ENCODE results near the gene SH3PXD2B. TPM values are rescaled to one million over a fixed set of nuclear protein-coding genes. Genes with fewer than 3 reads are reported as not detected.
"Not testable (repeated sequence)": the region's sequence is repeated elsewhere in the genome, so short reads cannot be mapped to it uniquely, and the experiment has no call there.

SH3PXD2B gene
- total RNA-seq, 1 donor from 2014 or later, result 30.7 TPM

DNA sequence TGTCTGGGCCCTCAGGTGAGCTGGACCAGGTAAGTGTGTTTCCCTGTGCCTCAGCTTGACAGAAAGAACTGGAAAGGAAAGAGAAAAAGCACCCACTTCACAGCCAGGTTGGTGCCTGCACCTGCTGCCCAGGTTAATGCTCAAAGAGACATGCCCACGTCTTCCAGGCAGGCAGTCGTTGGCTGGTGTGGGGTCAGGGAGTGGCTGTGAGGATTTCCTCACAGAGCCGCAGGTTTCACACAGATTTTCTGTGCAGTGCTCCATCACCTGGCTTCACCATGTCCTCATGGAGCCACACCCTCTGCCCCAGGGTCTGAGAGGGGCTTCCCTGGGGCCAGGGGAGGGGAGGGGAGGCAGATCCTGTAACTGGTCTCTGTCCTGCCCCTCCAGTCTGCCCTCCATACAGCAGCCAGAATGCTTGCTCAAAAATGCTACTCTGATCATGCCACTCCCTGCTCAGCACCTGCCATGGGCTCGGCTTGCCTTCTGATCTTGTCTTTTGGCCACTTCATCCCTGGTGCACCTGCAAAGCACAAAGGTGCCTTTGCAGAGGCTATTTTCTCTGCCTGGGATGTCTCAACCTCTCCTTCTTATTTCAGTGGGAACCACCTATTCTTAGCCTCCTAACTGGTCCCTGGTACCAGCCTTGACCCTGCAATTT, 88.2 kb downstream of the SH3PXD2B start:
- no peak for DNase-seq

DNA sequence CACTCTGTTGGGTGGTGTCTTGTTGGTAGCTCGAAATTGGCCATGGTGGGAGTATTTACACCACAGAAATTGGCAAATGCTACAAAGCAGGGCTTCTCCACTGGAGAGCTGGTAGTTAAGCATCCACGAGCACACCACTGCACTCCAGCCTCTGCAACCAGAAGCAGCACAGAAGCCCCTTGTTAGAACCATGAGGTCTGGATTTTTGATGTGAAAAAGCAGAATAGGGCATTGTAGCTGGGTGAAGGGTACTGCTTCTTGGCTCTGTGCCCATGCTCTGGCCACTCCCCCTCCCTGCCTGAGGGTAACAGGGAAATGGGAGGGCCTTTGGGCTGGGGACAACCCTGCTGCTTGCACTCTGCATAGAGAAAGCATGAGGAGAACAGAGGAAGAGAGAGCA, 89.6 kb downstream of the SH3PXD2B start:
- DNase-seq, result no peak

- no peak for DNase-seq
These were observed 91.6 kb downstream of the SH3PXD2B start for GRCh38 chr5:172362755-172363154.

GRCh38 chr5:172361566-172362238, 92.6 kb downstream of the SH3PXD2B start:
- DNase-seq, result no peak

DNA sequence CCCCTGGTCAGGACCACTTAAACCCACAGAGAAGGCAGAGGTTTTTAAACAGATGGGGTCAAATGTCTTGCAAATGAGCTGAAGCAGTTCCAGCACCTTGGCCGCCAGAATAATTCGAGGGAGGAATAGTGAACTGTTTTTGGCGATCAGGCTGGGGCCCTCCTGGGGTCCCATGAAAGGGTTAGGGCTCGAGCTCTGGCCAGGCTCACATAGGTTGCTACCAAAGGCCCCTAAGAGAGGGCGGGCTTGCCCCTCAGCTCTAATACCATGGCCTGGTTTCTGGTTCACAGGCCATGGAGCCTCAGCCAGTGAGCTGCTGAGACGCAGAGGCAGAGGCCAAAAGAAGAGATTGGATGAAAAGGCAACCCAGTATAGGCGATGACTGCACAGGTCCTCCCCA, 96.0 kb downstream of the SH3PXD2B start:
- no peak for DNase-seq

- no peak for DNase-seq
These were observed 97.8 kb downstream of the SH3PXD2B start for GRCh38 chr5:172356527-172356926.

GRCh38 chr5:172356047-172356446, 98.3 kb downstream of the SH3PXD2B start:
- no peak for DNase-seq

DNA sequence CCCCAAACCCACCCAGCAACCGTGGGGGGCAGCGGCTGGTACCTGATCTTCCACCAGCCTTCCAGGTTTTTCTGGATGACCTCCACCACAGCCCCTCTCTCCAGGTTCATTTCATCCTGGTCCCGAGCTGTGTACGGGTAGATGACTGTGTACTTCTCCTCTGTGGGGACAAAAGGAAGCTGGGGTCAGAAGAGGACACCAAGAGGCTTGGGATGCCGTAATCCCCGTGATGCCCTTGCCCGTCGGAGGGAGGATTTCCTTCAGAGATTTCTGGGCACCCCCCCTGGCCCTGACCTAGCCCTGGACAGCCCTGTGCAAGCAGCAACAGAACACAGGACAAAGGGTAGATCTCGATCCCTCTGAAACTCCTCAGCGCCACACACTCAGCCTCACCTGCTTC, 100.5 kb downstream of the SH3PXD2B start:
- DNase-seq, result no peak

- no peak for DNase-seq
These were observed 101.0 kb downstream of the SH3PXD2B start for GRCh38 chr5:172353271-172353812.

DNA sequence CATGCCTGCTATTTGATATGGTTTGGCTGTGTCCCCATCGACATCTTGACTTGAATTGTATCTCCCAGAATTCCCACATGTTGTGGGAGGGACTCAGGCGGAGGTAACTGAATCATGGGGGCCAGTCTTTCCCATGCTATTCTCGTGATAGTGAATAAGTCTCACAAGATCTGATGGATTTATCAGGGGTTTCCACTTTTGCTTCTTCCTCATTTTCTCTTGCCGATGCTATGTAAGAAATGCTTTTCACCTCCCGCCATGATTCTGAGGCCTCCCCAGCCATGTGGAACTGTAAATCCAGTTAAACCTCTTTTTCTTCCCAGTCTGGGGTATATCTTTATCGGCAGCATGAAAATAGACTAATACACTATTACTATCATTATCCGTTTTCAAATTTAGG, 101.8 kb downstream of the SH3PXD2B start:
- DNase-seq, result not testable (repeated sequence)

DNA sequence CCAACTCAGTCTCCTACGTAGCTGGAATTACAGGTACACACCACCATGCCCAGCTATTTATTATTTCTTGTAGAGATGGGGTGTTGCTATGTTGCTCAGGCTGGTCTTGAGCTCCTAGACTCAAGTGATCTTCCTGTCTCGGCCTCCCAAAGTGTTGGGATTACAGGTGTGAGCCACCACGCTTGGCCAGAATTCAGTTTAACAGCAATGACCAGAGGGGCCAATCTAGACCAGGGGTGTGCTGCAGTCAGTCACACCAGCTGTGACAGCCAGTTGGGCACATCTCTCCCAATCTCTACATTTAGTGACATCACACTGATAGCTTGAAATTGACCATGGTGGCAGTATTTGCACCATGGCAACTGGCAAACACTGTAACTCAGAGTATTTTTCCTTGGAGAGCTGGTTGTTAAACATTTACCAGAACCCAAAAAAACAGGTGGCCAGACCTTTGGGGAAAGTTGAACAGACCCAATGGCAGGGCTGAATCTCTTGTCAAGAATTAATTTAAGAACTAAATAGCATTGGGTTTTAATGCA, 103.0 kb downstream of the SH3PXD2B start:
- no peak for DNase-seq

GRCh38 chr5:172350212-172351181, 103.8 kb downstream of the SH3PXD2B start:
- DNase-seq, result no peak

DNA sequence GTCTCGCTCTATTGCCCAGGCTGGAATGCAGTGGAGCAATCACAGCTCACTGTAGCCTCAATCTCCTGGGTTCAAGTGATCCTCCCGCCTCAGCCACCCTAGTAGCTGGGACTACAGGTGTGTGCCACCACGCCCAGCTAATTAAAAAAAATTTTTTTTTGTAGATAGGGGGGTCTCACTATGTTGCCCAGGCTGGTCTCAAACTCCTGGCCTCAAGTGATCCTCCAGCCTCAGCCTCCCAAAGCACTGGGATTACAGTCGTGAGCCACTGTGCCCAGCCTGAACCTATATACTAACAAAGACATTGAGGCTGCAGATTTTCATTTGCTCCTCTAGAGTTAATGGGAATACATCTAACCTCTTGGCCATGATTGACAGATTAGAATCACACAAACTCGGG, 105.6 kb downstream of the SH3PXD2B start:
- not testable (repeated sequence) for DNase-seq

DNA sequence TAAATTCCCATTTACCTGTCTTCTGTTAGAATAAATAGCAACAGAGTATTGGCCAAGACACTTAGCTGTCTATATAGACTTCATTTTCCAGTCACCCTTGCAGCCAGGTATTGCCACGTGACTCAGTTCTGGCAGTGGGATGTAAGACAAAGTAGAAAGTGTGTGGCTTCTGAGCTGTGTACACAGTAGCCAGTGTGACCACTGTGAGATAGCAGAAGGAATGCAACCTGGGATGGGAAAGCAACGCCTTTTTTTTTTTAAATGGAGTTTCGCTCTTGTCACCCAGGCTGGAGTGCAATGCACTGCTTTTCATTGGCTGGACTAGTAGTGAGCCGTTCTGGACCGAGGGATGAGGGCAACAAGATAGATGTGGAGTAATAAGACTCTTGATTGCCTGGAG, 106.2 kb downstream of the SH3PXD2B start:
- DNase-seq, result no peak

DNA sequence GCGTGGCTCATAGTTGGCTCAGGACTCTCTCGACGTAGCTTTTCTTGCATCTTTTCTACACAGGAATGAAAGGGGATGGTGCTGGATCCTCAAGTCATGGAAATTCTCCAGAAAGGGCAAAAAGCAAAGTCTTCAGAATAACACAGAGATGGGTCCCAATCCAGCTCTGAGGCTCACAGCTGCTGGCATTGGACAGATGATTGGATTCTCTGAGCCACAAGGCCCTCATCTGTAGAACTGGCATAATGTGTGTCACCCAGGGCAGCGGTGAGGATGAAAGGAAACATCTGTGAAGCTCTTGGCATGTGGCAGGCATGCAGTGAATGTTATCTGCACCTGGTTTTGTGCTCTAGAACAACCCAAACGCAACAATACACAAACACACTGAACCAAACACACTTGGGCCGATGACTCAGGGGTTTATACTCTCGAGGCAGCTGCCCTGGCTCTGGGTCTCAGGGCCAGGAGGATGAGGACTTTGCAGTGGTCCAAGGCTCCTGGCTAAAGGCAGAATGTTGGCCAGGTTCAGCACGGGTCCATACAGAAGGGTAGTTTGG, 106.8 kb downstream of the SH3PXD2B start:
- no peak for DNase-seq

GRCh38 chr5:172345881-172346280, 108.4 kb downstream of the SH3PXD2B start:
- no peak for DNase-seq

DNA sequence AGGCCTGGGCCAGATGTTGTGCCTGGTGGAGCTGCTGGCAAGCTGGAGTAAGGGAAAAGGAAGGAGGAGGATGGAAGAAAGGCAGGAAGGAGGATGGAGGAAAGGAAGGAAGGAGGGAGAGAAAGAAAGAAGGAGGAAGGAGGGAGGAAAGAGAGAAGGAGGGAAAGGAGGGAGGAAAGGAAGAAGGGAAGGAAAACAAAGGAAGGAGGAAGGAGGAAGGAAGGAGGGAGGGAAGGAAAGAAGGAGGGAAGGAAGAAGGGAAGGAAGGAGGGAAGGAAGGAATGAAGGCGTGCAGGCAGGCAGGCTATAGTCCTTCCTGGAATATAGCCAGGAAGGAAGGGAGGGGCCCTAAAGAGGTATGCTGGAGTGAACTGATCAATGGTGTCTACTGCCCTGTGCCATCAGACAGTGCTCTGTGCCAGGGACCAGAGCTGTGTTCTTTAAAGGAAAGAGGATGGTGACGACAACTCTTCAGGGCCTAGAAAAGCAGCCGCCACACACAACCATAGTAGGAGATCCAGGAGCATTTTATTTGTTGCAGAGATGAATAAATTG, 109.4 kb downstream of the SH3PXD2B start:
- no peak for DNase-seq

GRCh38 chr5:172343741-172344140, 110.6 kb downstream of the SH3PXD2B start:
- DNase-seq, result no peak

DNA sequence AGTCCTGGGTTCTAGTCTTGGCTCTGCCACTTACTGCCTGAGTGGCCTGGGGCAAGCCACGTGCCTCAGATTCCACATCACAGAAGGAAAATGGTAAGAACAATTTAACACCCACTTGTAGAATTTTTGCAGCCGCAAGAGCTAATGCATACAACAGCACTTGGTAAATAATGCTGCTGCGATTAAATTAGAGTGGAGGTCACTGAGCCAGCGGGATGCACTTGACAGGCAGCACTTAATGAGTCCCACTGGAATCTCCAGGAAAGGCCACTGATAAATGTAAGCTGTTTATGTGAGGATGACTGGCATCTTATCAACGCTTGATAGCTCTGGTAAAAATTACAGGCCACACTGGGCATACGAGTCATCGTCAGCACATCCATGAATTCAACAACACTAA, 111.4 kb downstream of the SH3PXD2B start:
- no peak for DNase-seq

- DNase-seq, result no peak
These were observed 114.8 kb downstream of the SH3PXD2B start for GRCh38 chr5:172339264-172340180.
